ENCODE measurements around the gene LPCAT2. TPM values are rescaled to one million over a fixed set of nuclear protein-coding genes. Genes with fewer than 3 reads are reported as not detected.

LPCAT2 gene
- total and polyA plus RNA-seq, 4 donors, result 0.96 to 4.2 (median 2.7) TPM

DNA sequence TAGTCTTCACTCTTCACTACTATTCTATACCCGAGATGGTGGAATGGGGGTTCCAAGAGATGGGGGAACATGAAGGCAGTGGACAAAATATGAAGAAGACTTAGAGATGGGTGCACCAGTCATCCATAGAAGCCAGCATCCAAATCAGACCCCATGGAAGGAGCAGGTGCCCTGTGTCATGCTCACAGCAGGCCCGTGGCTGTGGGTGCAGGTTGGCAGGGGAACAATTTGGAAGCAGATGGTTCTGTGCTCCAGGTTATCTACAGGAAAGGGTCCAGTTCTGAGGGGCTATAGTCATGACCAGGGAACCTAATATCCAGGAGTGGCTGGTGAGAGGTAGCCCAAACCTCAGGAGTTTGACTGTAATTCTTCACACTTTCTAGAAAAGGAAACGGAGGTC is 9.6 kb upstream of the LPCAT2 start:
- Histone ChIP-seq H3K27me3 (ENCODE audit: control insufficient read depth in 4 of 4, insufficient read depth in 4 of 4, low read length in 3 of 4) (no peaks in the 10 kb centered on the region), H3K36me3 (ENCODE audit: control insufficient read depth in 4 of 4, insufficient read depth in 3 of 4, low read depth in 1 of 4, low read length in 3 of 4) (no peaks in the 10 kb centered on the region), H3K27ac (ENCODE audit: low read depth in 1 of 2, low read length in 2 of 2) (no peak overlapping the region), H3K9ac (ENCODE audit: low read depth in 1 of 2, low read length in 2 of 2) (no peak overlapping the region), H3K4me1 (ENCODE audit: control insufficient read depth in 4 of 4, insufficient read depth in 4 of 4, low read length in 3 of 4) (peaks cover 5 to 15% (median 13%) of the 10 kb centered on the region in 4 donors), H3K9me3 (ENCODE audit: control insufficient read depth in 4 of 4, low read length in 3 of 4) (no peaks in the 10 kb centered on the region), H3K4me3 (ENCODE audit: low read depth in 1 of 3, low read length in 3 of 3) (no peak overlapping the region)
- 84% methylated on average over 3 of the region's 3 CpGs for WGBS
- TF ChIP-seq EGR1 (IDR thresholded peaks at IDR 0.05; ENCODE audit: low read depth in 2 of 2) (no peak), JUND (IDR thresholded peaks at IDR 0.05) (no peak), YY1 (IDR thresholded peaks at IDR 0.05) (no peak), FOXA2 (IDR thresholded peaks at IDR 0.05) (no peak), SP1 (IDR thresholded peaks at IDR 0.05) (no peak), HNF4A (conservative IDR thresholded peaks at IDR 0.05) (no peak), NR2F2 (IDR thresholded peaks at IDR 0.05) (no peak), RAD21 (IDR thresholded peaks at IDR 0.05) (no peak), FOXA1 (IDR thresholded peaks at IDR 0.05) (no peak), HNF4G (IDR thresholded peaks at IDR 0.05) (no peak), TAF1 (conservative IDR thresholded peaks at IDR 0.05) (no peak), GABPA (IDR thresholded peaks at IDR 0.05 in 1 of 2, conservative IDR thresholded peaks at IDR 0.05 in 1 of 2) (no peak)
- TF ChIP-seq, protein P1, sequence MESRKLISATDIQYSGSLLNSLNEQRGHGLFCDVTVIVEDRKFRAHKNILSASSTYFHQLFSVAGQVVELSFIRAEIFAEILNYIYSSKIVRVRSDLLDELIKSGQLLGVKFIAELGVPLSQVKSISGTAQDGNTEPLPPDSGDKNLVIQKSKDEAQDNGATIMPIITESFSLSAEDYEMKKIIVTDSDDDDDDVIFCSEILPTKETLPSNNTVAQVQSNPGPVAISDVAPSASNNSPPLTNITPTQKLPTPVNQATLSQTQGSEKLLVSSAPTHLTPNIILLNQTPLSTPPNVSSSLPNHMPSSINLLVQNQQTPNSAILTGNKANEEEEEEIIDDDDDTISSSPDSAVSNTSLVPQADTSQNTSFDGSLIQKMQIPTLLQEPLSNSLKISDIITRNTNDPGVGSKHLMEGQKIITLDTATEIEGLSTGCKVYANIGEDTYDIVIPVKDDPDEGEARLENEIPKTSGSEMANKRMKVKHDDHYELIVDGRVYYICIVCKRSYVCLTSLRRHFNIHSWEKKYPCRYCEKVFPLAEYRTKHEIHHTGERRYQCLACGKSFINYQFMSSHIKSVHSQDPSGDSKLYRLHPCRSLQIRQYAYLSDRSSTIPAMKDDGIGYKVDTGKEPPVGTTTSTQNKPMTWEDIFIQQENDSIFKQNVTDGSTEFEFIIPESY (IDR thresholded peaks at IDR 0.05), result no peak
- TF ChIP-seq, protein P2, sequence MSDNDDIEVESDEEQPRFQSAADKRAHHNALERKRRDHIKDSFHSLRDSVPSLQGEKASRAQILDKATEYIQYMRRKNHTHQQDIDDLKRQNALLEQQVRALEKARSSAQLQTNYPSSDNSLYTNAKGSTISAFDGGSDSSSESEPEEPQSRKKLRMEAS (IDR thresholded peaks at IDR 0.05), result no peak
- TF ChIP-seq, protein P3, sequence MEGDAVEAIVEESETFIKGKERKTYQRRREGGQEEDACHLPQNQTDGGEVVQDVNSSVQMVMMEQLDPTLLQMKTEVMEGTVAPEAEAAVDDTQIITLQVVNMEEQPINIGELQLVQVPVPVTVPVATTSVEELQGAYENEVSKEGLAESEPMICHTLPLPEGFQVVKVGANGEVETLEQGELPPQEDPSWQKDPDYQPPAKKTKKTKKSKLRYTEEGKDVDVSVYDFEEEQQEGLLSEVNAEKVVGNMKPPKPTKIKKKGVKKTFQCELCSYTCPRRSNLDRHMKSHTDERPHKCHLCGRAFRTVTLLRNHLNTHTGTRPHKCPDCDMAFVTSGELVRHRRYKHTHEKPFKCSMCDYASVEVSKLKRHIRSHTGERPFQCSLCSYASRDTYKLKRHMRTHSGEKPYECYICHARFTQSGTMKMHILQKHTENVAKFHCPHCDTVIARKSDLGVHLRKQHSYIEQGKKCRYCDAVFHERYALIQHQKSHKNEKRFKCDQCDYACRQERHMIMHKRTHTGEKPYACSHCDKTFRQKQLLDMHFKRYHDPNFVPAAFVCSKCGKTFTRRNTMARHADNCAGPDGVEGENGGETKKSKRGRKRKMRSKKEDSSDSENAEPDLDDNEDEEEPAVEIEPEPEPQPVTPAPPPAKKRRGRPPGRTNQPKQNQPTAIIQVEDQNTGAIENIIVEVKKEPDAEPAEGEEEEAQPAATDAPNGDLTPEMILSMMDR (IDR thresholded peaks at IDR 0.05; ENCODE audit: low read depth, low read length, missing input control), result no peak
- TF ChIP-seq, protein P4, sequence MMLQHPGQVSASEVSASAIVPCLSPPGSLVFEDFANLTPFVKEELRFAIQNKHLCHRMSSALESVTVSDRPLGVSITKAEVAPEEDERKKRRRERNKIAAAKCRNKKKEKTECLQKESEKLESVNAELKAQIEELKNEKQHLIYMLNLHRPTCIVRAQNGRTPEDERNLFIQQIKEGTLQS (IDR thresholded peaks at IDR 0.05), result no peak
- TF ChIP-seq, protein P5, sequence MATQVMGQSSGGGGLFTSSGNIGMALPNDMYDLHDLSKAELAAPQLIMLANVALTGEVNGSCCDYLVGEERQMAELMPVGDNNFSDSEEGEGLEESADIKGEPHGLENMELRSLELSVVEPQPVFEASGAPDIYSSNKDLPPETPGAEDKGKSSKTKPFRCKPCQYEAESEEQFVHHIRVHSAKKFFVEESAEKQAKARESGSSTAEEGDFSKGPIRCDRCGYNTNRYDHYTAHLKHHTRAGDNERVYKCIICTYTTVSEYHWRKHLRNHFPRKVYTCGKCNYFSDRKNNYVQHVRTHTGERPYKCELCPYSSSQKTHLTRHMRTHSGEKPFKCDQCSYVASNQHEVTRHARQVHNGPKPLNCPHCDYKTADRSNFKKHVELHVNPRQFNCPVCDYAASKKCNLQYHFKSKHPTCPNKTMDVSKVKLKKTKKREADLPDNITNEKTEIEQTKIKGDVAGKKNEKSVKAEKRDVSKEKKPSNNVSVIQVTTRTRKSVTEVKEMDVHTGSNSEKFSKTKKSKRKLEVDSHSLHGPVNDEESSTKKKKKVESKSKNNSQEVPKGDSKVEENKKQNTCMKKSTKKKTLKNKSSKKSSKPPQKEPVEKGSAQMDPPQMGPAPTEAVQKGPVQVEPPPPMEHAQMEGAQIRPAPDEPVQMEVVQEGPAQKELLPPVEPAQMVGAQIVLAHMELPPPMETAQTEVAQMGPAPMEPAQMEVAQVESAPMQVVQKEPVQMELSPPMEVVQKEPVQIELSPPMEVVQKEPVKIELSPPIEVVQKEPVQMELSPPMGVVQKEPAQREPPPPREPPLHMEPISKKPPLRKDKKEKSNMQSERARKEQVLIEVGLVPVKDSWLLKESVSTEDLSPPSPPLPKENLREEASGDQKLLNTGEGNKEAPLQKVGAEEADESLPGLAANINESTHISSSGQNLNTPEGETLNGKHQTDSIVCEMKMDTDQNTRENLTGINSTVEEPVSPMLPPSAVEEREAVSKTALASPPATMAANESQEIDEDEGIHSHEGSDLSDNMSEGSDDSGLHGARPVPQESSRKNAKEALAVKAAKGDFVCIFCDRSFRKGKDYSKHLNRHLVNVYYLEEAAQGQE (IDR thresholded peaks at IDR 0.05), result no peak
- DNase-seq (ENCODE audit: low spot score), result no peak

Measured in liver (tissue), 9 donors.